H1 (cell line): ENCODE measurements around the gene IQCE. TPM values are rescaled to one million over a fixed set of nuclear protein-coding genes. Genes with fewer than 3 reads are reported as not detected.

ENCODE experiments used
- CTCF ChIA-PET: fragments of 300-600 bp; sonication (Branson Sonifier 250); formaldehyde crosslinking; loops from one replicate; lab custom pipeline; 2021; ENCODE audit not compliant: partially characterized antibody; lab: Charles Lee
- POLR2A ChIA-PET: fragments of 300-600 bp; sonication (Branson Sonifier 250); formaldehyde crosslinking; loops from one replicate; lab custom pipeline; 2021; ENCODE audit warnings: inconsistent platforms; ENCODE audit not compliant: partially characterized antibody; lab: Charles Lee
- DNase-seq, 2 experiments: peaks; one replicate each; pipeline versions ENCODE4 v3.0.0 to v3.0.0-alpha.2; 2010 to 2022; ENCODE audit warnings: low spot score in 2 of 2, low read depth in 1 of 2, mixed read lengths in 1 of 2
- FAIRE-seq: peaks from 2 replicates; lab custom pipeline; 2011; peaks lifted over from hg19 to GRCh38; lab: Jason Lieb, UNC
- H2AFZ ChIP-seq: 2 replicates; pipeline ENCODE4 v1.8.1; 2012; ENCODE audit warnings: low read length, inconsistent platforms
- H2AK5ac ChIP-seq: 2 replicates; pipeline ENCODE4 v1.6.1; 2013; ENCODE audit warnings: low read depth, low read length
- H2BK120ac ChIP-seq: replicated peaks from 2 replicates; pipeline ENCODE3; 2013; ENCODE audit warnings: low read depth, low read length, inconsistent platforms
- H2BK12ac ChIP-seq: 2 replicates; pipeline ENCODE4 v1.6.1; 2013; ENCODE audit warnings: low read depth, low read length
- H2BK15ac ChIP-seq: 2 replicates; pipeline ENCODE4 v1.6.1; 2013; ENCODE audit warnings: low read length
- H2BK20ac ChIP-seq: 2 replicates; pipeline ENCODE4 v1.6.1; 2013; ENCODE audit warnings: low read length
- H2BK5ac ChIP-seq: 2 replicates; pipeline ENCODE4 v1.6.1; 2013; ENCODE audit warnings: low read depth, low read length
- H3K14ac ChIP-seq: 2 replicates; pipeline ENCODE4 v1.6.1; 2013; ENCODE audit warnings: inconsistent platforms; ENCODE audit not compliant: insufficient read length
- H3K18ac ChIP-seq: 2 replicates; pipeline ENCODE4 v1.6.1; 2013; ENCODE audit warnings: low read length; ENCODE audit errors: extremely low read depth
- H3K23ac ChIP-seq: 2 replicates; pipeline ENCODE4 v1.6.1; 2013; ENCODE audit warnings: inconsistent platforms; ENCODE audit not compliant: insufficient read length
- H3K23me2 ChIP-seq: 2 replicates; pipeline ENCODE4 v1.6.1; 2013; ENCODE audit warnings: low read depth, low read length
- H3K27ac ChIP-seq: 2 replicates; pipeline ENCODE4 v1.6.1; 2011; ENCODE audit warnings: low read depth, low read length, inconsistent platforms
- H3K27me3 ChIP-seq, 4 experiments: replicated peaks in 1 of 4; 1 replicate in 1 of 4; 2 replicates in 3 of 4; pipeline versions ENCODE4 v1.6.1 to v1.8.1; 2011 to 2013; ENCODE audit warnings: low read length in 3 of 4, mild to moderate bottlenecking in 3 of 4, inconsistent platforms in 2 of 4, mixed read lengths in 2 of 4, moderate library complexity in 1 of 4; ENCODE audit not compliant: control insufficient read depth in 3 of 4, insufficient read depth in 3 of 4; ENCODE audit errors: extremely low read depth in 1 of 4
- H3K36me3 ChIP-seq, 4 experiments: 2 replicates each; pipeline versions ENCODE4 v1.6.1 to v1.8.1; 2011 to 2013; ENCODE audit warnings: mild to moderate bottlenecking in 4 of 4, low read length in 3 of 4, moderate library complexity in 2 of 4, control low read depth in 1 of 4, inconsistent platforms in 1 of 4; ENCODE audit not compliant: insufficient read depth in 4 of 4, control insufficient read depth in 2 of 4
- H3K4ac ChIP-seq: replicated peaks from 2 replicates; pipeline ENCODE3; 2013; ENCODE audit warnings: low read length, low read depth, mixed read lengths, inconsistent platforms; ENCODE audit not compliant: insufficient read length
- H3K4me1 ChIP-seq, 4 experiments: replicated peaks in 1 of 4; 1 replicate in 1 of 4; 2 replicates in 3 of 4; pipeline versions ENCODE4 v1.6.1 to v1.8.1; 2011 to 2013; ENCODE audit warnings: low read length in 3 of 4, inconsistent platforms in 2 of 4, mixed read lengths in 1 of 4; ENCODE audit not compliant: insufficient read depth in 4 of 4, control insufficient read depth in 3 of 4
- H3K4me2 ChIP-seq, 2 experiments: 2 replicates each; pipeline versions ENCODE4 v1.6.1 to v1.8.1; 2011 to 2013; ENCODE audit warnings: low read depth in 2 of 2, low read length in 2 of 2, control low read depth in 1 of 2, inconsistent platforms in 1 of 2, mild to moderate bottlenecking in 1 of 2; ENCODE audit not compliant: insufficient read depth in 1 of 2
- H3K4me3 ChIP-seq, 4 experiments: fragments of 200-600, 300-600 bp in 1 of 4; sonication (generic), shearing (Covaris generic), sonication (Bioruptor Twin) in 1 of 4; 2 replicates each; pipeline versions ENCODE4 v1.5.1 to v1.8.1; 2011 to 2016; ENCODE audit warnings: low read length in 4 of 4, low read depth in 3 of 4, control low read depth in 2 of 4, inconsistent platforms in 2 of 4, mild to moderate bottlenecking in 2 of 4, mixed read lengths in 1 of 4, moderate library complexity in 1 of 4; ENCODE audit not compliant: insufficient read depth in 2 of 4; ENCODE audit errors: extremely low read depth in 1 of 4
- H3K56ac ChIP-seq: replicated peaks from 2 replicates; pipeline ENCODE3; 2013; ENCODE audit warnings: low read depth, mild to moderate bottlenecking, mixed read lengths, low read length, inconsistent platforms; ENCODE audit not compliant: insufficient read length
- H3K79me1 ChIP-seq: 2 replicates; pipeline ENCODE4 v1.6.1; 2013; ENCODE audit warnings: low read depth, low read length, control low read depth
- H3K79me2 ChIP-seq, 2 experiments: 2 replicates each; pipeline versions ENCODE4 v1.6.1 to v1.8.1; 2012 to 2013; ENCODE audit warnings: low read length in 2 of 2, mild to moderate bottlenecking in 2 of 2, inconsistent platforms in 1 of 2; ENCODE audit not compliant: insufficient read depth in 2 of 2, control insufficient read depth in 1 of 2
- H3K9ac ChIP-seq, 4 experiments: replicated peaks in 1 of 4; 1 replicate in 1 of 4; 2 replicates in 3 of 4; pipeline versions ENCODE4 v1.6.1 to v1.8.1; 2011 to 2013; ENCODE audit warnings: low read depth in 3 of 4, low read length in 3 of 4, control low read depth in 2 of 4, mild to moderate bottlenecking in 2 of 4, moderate library complexity in 2 of 4, inconsistent platforms in 1 of 4; ENCODE audit errors: extremely low read depth in 1 of 4
- H3K9me3 ChIP-seq, 2 experiments: 2 replicates each; pipeline versions ENCODE4 v1.6.1 to v1.8.1; 2012 to 2013; ENCODE audit warnings: mild to moderate bottlenecking in 2 of 2, moderate library complexity in 2 of 2, control low read depth in 1 of 2, inconsistent platforms in 1 of 2, low read depth in 1 of 2, low read length in 1 of 2, mixed read lengths in 1 of 2; ENCODE audit not compliant: insufficient read depth in 2 of 2
- H4K20me1 ChIP-seq, 2 experiments: replicated peaks in 1 of 2; 2 replicates each; pipeline versions ENCODE3 to v1.8.1; 2011 to 2013; ENCODE audit warnings: inconsistent platforms in 2 of 2, low read length in 2 of 2, mild to moderate bottlenecking in 1 of 2; ENCODE audit not compliant: insufficient read depth in 2 of 2, control insufficient read depth in 1 of 2
- H4K5ac ChIP-seq: 2 replicates; pipeline ENCODE4 v1.6.1; 2013; ENCODE audit warnings: low read length, low read depth, mixed read lengths, inconsistent platforms; ENCODE audit not compliant: insufficient read length
- H4K8ac ChIP-seq: 2 replicates; pipeline ENCODE4 v1.8.0; 2013; ENCODE audit warnings: mild to moderate bottlenecking, moderate library complexity, low read length, inconsistent platforms; ENCODE audit not compliant: insufficient read depth; ENCODE audit errors: extremely low read depth
- H4K91ac ChIP-seq: replicated peaks from 2 replicates; pipeline ENCODE3; 2013; ENCODE audit warnings: low read length, mixed read lengths, inconsistent platforms; ENCODE audit not compliant: insufficient read length
- BCL11A ChIP-seq, 2 experiments: IDR thresholded peaks; one replicate each; pipeline ENCODE4 v1.6.1; 2011; ENCODE audit warnings: low read depth in 2 of 2, low read length in 2 of 2, mild to moderate bottlenecking in 2 of 2
- BRCA1 ChIP-seq: IDR thresholded peaks from 2 replicates; pipeline ENCODE4 v1.6.1; 2012; ENCODE audit warnings: low read depth, low read length, improper control_type of control experiment
- CREB1 ChIP-seq: IDR thresholded peaks from 2 replicates; pipeline ENCODE4 v1.6.1; 2012; ENCODE audit warnings: inconsistent platforms
- JUND ChIP-seq: IDR thresholded peaks from 2 replicates; pipeline ENCODE4 v1.6.1; 2011; ENCODE audit warnings: mild to moderate bottlenecking, improper control_type of control experiment, low read length
- RNF2 ChIP-seq: fragments of 200-900, 300-1000 bp; sonication (generic); IDR thresholded peaks from 2 replicates; pipeline ENCODE4 v1.7.1; 2016; ENCODE audit warnings: borderline replicate concordance, low read depth, mild to moderate bottlenecking, antibody characterized with exemption, low read length; ENCODE audit not compliant: poor library complexity, severe bottlenecking; ENCODE audit errors: missing control alignments
- WGBS, 2 experiments: shearing (Covaris generic) in 1 of 2; methylation state at CpG; one replicate each; pipeline versions ENCODE4 v1.1.6 to v1.1.7; 2013 to 2015; ENCODE audit warnings: low lambda C conversion rate in 2 of 2, mixed read lengths in 2 of 2, inconsistent platforms in 1 of 2, low coverage in 1 of 2, missing lambda C conversion rate in 1 of 2; ENCODE audit not compliant: insufficient replicate concordance in 2 of 2, insufficient coverage in 1 of 2, insufficient read length in 1 of 2; ENCODE audit errors: extremely low coverage in 1 of 2, missing lambda C conversion rate in 1 of 2; 5-methylcytosine and 5-hydroxymethylcytosine counted together
- polyA plus RNA-seq, 7 experiments: library from polyadenylated mRNA; depleted of rRNA in 3 of 7; stranded (reverse) in 5 of 7; unstranded in 2 of 7; fragments of >200 nt in 5 of 7; fragments of 200-250 nt in 2 of 7; gene quantifications; 1 replicate in 5 of 7; 2 replicates in 1 of 7; 4 replicates in 1 of 7; pipeline versions ENCODE4 v1.2.1 to v1.2.3, GENCODE V29; 2011 to 2013; ENCODE audit warnings: missing spikeins in 2 of 7, mixed read lengths in 2 of 7
- total RNA-seq: library from RNA; stranded (reverse); fragmentation: NEBNext Ultra II Directional; extraction: Animal tissue kit (Norgen Biotek cat#: 25700); gene quantifications from 2 replicates; pipeline ENCODE4 v1.2.1, GENCODE V29; 2021

IQCE gene
- total and polyA plus RNA-seq, 2 of the 8 experiments (the other 6 are each of a cell fraction or from before 2014, with no cell fraction given): 2.2 to 4.9 TPM

DNA sequence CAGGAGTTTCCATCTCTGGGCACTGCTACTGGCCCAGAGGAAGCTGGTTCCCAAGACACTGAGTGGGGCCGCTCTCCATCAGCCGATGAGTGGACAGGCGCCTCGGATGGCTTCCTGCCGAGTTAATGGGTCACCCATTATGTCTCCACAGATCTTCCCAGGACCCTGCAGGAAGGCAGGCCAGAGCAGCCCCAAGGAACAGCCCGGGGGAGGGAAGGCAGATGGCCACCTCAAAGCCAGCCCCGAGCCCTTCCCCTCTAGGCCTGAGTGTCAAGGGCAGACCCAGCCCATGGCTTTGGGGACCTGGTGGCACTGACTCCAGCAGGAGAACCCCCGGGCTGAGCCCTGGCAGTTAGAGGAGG, 42.6 kb upstream of the IQCE start:
- no peak overlapping the region for H3K56ac ChIP-seq
- H3K4me2 ChIP-seq: no peak overlapping the region
- no peak for DNase-seq
- peaks cover 0 to 10% of the 10 kb centered on the region in 2 experiments; a peak in 3 of 4 replicates for H3K79me2 ChIP-seq
- H2BK120ac ChIP-seq: no peak overlapping the region
- H2BK5ac ChIP-seq: no peak overlapping the region; the same call in 1 of the 2 replicates
- peak overlapping the region; percentile 39 for H4K91ac ChIP-seq
- H3K36me3 ChIP-seq: no peaks in the 10 kb centered on the region
- peaks cover 0 to 17% (median 12%) of the 10 kb centered on the region in 4 experiments; a peak in 6 of 7 replicates for H3K27me3 ChIP-seq
- H3K23me2 ChIP-seq: peaks cover 27% of the 10 kb centered on the region
- H4K8ac ChIP-seq: no peak overlapping the region
- H3K9me3 ChIP-seq: no peaks in the 10 kb centered on the region
- ChIA-PET POLR2A (interaction anchor here (1.0 to 1.3 kb wide), 2 partner anchors 10 to 18 kb away, joined by 3 to 4 read pairs; no protein-coding TSS in a partner anchor), CTCF (interaction anchor here (1.1 to 2.1 kb wide), 6 partner anchors 9 to 65 kb away, joined by 3 to 9 read pairs (median 5); no protein-coding TSS in a partner anchor)
- peak overlapping the region; percentile 90; the same call in 1 of the 2 replicates for H2BK12ac ChIP-seq
- peak overlapping the region; percentile 2; the same call in 1 of the 2 replicates for H2AK5ac ChIP-seq
- no peak overlapping the region for H2AFZ ChIP-seq
- no peak overlapping the region for H3K23ac ChIP-seq
- H3K27ac ChIP-seq: no peak overlapping the region
- peaks cover 8 to 10% of the 10 kb centered on the region in 2 experiments for H4K20me1 ChIP-seq
- H3K14ac ChIP-seq: no peak overlapping the region
- H4K5ac ChIP-seq: no peak overlapping the region
- H3K18ac ChIP-seq: peak overlapping the region; percentile 48; the same call in 1 of the 2 replicates
- no peak for TF ChIP-seq BCL11A (IDR thresholded peaks at IDR 0.05; ENCODE audit: low read depth in 2 of 2, low read length in 2 of 2)
- TF ChIP-seq RNF2: no peak
- no peak for TF ChIP-seq CREB1
- TF ChIP-seq BRCA1: no peak
- no peak for TF ChIP-seq JUND
- TF ChIP-seq, all 59 proteins: peak for 0
- WGBS, 2 experiments: 89% methylated on average over 7 of the region's 8 CpGs; no CpG with 5 or more reads in 1 of the 2 experiments
- Histone ChIP-seq H3K4me3 (no peak overlapping the region), H3K4me1 (peaks cover 3 to 32% (median 23%) of the 10 kb centered on the region in 4 experiments), H2BK15ac (peak overlapping the region; percentile 88; the same call in 1 of the 2 replicates), H3K79me1 (no peaks in the 10 kb centered on the region; the same call in 1 of the 2 replicates), H2BK20ac (no peak overlapping the region; the same call in 1 of the 2 replicates), H3K9ac (no peak overlapping the region), H3K4ac (no peak overlapping the region)
- FAIRE-seq: no peak
